GM06990 (cell line): ENCODE results near the gene PDCL2.

ENCODE experiments used
- DNase-seq: peaks from one replicate; pipeline ENCODE4 v3.0.0-alpha.2; 2011; ENCODE audit not compliant: insufficient read length; ENCODE audit errors: extremely low read depth
- H3K27me3 ChIP-seq: replicated peaks from 2 replicates; pipeline ENCODE4 v1.6.0; 2011; ENCODE audit warnings: low read length; ENCODE audit not compliant: control insufficient read depth, insufficient read depth
- H3K36me3 ChIP-seq: 2 replicates; pipeline ENCODE4 v1.5.1; 2011; ENCODE audit warnings: low read length; ENCODE audit not compliant: control insufficient read depth, insufficient read depth
- H3K4me3 ChIP-seq: replicated peaks from 2 replicates; pipeline ENCODE4 v1.5.1; 2011; ENCODE audit warnings: low read depth, mild to moderate bottlenecking, control low read depth, low read length
- TF ChIP-seq, protein P1 (sequence below): IDR thresholded peaks from 2 replicates; pipeline ENCODE4 v1.5.1; 2011; ENCODE audit warnings: low read length, control low read depth, mild to moderate bottlenecking, inconsistent platforms; ENCODE audit not compliant: insufficient read depth, poor library complexity, severe bottlenecking

The PDCL2 gene

GRCh38 chr4:55530691-55531090 lies 61.4 kb downstream of the PDCL2 start:
- no peaks in the 10 kb centered on the region for H3K27me3 ChIP-seq
- TF ChIP-seq, protein P1, sequence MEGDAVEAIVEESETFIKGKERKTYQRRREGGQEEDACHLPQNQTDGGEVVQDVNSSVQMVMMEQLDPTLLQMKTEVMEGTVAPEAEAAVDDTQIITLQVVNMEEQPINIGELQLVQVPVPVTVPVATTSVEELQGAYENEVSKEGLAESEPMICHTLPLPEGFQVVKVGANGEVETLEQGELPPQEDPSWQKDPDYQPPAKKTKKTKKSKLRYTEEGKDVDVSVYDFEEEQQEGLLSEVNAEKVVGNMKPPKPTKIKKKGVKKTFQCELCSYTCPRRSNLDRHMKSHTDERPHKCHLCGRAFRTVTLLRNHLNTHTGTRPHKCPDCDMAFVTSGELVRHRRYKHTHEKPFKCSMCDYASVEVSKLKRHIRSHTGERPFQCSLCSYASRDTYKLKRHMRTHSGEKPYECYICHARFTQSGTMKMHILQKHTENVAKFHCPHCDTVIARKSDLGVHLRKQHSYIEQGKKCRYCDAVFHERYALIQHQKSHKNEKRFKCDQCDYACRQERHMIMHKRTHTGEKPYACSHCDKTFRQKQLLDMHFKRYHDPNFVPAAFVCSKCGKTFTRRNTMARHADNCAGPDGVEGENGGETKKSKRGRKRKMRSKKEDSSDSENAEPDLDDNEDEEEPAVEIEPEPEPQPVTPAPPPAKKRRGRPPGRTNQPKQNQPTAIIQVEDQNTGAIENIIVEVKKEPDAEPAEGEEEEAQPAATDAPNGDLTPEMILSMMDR = no peak
- DNase-seq = no peak
- no peaks in the 10 kb centered on the region for H3K36me3 ChIP-seq
- H3K4me3 ChIP-seq = no peak overlapping the region

- Histone ChIP-seq H3K4me3 (no peak overlapping the region), H3K27me3 (no peaks in the 10 kb centered on the region), H3K36me3 (no peaks in the 10 kb centered on the region)
- TF ChIP-seq, protein P1 = no peak
- DNase-seq = no peak
These were observed 61.9 kb downstream of the PDCL2 start for GRCh38 chr4:55530167-55530566.

DNA sequence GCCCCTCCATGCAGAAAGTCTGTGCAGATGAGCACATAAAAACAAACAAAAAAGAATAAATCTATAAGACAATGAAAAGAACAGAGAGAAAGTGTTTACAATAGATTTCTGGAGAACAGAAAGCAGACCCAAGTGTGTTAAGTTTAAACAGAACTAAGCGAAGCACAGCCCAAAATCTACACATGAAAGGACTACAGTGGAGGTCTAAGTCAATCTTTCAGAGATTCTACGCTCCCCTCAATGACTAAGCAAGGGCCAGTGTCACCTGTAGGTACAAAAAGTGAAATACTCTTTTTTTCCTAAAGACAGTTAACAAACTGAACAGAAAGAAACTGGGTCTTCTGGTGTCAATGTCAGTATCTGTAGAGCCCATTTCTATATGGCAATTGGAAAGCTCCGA lies 63.6 kb downstream of the PDCL2 start:
- TF ChIP-seq, protein P1 = no peak
- DNase-seq = no peak
- H3K27me3 ChIP-seq = no peaks in the 10 kb centered on the region
- H3K4me3 ChIP-seq = no peak overlapping the region
- no peaks in the 10 kb centered on the region for H3K36me3 ChIP-seq

GRCh38 chr4:55524844-55525571 lies 67.0 kb downstream of the PDCL2 start:
- H3K4me3 ChIP-seq = no peak overlapping the region
- DNase-seq = no peak
- no peaks in the 10 kb centered on the region for H3K36me3 ChIP-seq
- TF ChIP-seq, protein P1 = no peak
- H3K27me3 ChIP-seq = no peaks in the 10 kb centered on the region

DNA sequence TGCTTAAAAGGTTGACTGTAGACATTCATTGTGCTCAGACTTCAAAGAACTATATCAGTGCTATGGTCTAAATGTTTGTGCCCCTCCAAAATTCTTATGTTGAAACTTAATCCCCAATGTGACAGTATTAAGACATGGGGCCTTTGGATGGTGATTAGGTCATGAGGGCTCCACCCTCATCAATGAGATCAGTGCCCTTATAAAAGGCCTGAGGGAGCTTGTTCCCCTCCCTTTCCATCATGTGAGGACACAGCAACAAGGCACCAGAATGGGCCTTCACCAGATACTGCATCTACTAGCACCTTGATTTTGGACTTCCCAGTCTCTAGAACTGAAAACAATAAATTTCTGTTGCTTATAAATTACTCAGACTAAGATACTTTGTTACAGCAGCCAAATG lies 73.6 kb downstream of the PDCL2 start:
- Histone ChIP-seq H3K27me3 (no peaks in the 10 kb centered on the region), H3K36me3 (no peaks in the 10 kb centered on the region), H3K4me3 (no peak overlapping the region)
- DNase-seq = no peak
- TF ChIP-seq, protein P1 = no peak
